MM.1S (cell line): ENCODE data around the gene DEAF1.

Experiments
- EZH2 ChIP-seq: fragments of 300-600 bp; sonication (generic); optimal IDR thresholded peaks from 2 replicates; pipeline ENCODE3; 2017; ENCODE audit warnings: low read depth, mild to moderate bottlenecking, antibody characterized with exemption, low read length, mixed read lengths
- EZH2phosphoT487 ChIP-seq: fragments of 300-600 bp; sonication (generic); IDR thresholded peaks from 2 replicates; pipeline ENCODE4 v1.6.1; 2018; ENCODE audit warnings: antibody characterized with exemption, low read length
- TF ChIP-seq, protein P1 (sequence below): fragments of 300-600 bp; sonication (generic); IDR thresholded peaks from 2 replicates; pipeline ENCODE4 v1.5.1; 2016; ENCODE audit warnings: antibody characterized with exemption, low read length, mixed read lengths

DNA sequence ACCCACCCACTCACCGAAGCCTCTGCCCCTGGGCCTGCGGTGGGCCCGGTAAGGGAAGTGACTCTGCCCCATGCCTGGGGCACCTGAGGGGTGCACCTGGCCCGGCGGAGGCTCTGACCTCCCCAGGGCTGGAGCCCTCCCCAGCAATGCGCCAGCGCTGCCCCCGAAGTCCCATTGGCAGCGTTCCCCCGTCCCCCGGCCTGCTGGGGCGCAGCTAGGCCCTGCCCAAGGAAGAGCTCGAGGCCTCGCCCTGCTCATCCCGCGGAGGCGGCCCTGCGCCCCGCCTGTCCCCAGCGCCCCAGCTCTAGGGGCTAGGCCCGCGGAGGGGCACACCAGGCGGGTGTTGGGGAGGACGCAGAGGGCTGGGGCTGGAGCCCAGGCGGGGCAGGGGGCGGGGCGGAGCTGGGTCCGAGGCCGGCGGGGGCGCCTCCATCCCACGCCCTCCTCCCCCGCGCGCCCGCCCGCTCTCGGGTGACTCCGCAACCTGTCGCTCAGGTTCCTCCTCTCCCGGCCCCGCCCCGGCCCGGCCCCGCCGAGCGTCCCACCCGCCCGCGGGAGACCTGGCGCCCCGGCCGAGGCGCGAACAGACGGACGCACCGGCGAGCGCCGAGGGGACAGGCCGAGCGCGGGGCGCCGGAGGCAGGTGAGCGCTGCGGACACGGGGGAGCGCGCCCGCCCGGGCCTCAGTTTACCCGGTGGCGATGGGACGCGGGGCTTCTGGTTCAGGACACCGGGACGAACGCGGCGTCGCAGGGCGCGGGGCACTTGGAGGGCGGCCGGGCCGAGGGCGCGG is 10.8 kb upstream of the DEAF1 start, which contains the start of gene EPS8L2:
- TF ChIP-seq, protein P1, sequence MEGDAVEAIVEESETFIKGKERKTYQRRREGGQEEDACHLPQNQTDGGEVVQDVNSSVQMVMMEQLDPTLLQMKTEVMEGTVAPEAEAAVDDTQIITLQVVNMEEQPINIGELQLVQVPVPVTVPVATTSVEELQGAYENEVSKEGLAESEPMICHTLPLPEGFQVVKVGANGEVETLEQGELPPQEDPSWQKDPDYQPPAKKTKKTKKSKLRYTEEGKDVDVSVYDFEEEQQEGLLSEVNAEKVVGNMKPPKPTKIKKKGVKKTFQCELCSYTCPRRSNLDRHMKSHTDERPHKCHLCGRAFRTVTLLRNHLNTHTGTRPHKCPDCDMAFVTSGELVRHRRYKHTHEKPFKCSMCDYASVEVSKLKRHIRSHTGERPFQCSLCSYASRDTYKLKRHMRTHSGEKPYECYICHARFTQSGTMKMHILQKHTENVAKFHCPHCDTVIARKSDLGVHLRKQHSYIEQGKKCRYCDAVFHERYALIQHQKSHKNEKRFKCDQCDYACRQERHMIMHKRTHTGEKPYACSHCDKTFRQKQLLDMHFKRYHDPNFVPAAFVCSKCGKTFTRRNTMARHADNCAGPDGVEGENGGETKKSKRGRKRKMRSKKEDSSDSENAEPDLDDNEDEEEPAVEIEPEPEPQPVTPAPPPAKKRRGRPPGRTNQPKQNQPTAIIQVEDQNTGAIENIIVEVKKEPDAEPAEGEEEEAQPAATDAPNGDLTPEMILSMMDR: no peak
- TF ChIP-seq EZH2: no peak
- no peak for TF ChIP-seq EZH2phosphoT487
